HG03103 (cell line): Measurements from ENCODE around the gene NFYA.
"Not testable (repeated sequence)": the region's sequence is repeated elsewhere in the genome, so short reads cannot be mapped to it uniquely, and the experiment has no call there.

Source experiments
- ATAC-seq: cut with Tn5 transposase; IDR thresholded peaks from one replicate; pipeline ENCODE4 v1.9.1; 2021; ENCODE audit warnings: low read depth; ENCODE audit not compliant: unreplicated experiment

The NFYA gene

DNA sequence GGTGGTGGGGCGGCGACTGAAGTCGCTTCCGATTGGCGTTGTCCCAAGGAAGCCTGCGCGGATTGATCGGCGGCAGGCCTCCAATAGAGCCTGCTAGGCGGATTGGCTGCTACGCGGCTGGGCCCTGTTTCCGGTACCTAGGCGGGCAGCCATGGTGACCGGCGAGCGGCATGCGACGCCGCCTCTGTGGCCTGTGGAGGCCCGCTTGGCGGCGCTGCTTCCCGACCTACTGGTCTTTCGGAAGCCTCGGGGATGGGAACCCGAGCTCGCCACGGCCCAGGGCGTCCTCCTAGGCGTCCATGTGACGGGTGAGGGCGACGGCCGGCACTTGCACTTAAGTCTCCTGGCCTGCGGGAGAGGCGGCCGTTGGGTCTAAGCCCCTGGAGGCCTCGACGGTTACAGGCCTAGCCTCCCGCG lies 28.1 kb downstream of the NFYA start:
- ATAC-seq: no peak

DNA sequence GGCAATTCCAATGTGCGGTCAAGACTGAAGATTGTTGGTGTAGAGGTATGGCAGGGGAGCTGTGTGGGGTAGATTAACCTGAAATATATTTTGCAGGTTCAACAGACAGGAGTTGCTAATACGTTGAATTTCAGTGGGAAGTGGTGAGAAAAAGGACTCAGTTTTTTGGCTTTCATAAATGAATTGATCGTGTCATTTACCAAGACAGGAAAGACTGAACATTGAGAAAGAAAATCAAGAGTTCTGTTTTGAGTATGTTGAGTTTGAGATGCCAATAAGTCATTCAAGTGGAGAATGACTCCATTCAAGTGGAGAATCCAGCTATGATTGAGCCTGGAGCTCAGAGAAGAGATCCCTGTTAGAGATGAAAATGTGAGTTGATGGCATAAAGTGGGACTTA lies 31.1 kb downstream of the NFYA start:
- no peak for ATAC-seq

DNA sequence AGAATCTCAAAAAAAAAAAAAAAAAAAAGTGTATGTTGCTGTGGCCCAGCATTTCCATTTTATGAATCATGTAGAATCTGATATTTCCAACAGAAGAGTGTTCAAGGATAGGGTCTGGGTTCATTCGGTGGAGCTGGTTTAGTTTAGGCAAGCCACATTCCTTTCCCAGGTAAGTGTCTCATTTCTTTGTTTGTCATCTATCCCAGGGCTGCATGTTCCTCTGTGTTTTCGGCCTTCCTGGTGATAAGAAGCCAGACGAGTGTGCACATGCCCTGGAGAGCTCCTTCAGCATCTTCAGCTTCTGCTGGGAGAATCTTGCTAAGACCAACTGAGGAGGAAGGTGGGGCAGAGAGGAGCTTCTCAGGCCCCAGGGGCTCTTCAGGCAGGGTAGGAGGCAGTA lies 38.2 kb downstream of the NFYA start:
- ATAC-seq: no peak

GRCh38 chr6:41115027-41115426 lies 42.3 kb downstream of the NFYA start:
- ATAC-seq: not testable (repeated sequence)

GRCh38 chr6:41119508-41119907 lies 46.7 kb downstream of the NFYA start:
- ATAC-seq: no peak

GRCh38 chr6:41120058-41120457 lies 47.3 kb downstream of the NFYA start:
- no peak for ATAC-seq

- no peak for ATAC-seq
These were observed 49.6 kb downstream of the NFYA start for GRCh38 chr6:41122373-41122772.

GRCh38 chr6:41122918-41123317 lies 50.1 kb downstream of the NFYA start:
- ATAC-seq: no peak

DNA sequence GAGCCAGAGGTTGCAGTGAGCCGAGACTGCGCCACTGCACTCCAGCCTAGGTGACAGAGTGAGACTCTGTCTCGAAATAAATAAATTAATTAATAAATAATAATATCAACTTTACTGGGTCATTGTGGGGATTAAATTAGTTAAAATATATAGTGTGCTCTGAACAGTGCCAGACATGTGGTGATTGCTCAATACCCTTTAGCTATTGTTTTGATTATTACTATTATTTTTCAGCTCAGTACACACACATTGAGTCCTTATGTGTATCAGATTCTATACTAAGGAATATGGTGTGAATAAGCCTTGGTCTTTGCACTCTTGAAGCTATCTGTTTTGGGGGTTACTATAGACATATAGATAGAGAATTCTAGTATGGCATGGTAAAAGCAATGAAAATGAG lies 52.5 kb downstream of the NFYA start:
- ATAC-seq: no peak

DNA sequence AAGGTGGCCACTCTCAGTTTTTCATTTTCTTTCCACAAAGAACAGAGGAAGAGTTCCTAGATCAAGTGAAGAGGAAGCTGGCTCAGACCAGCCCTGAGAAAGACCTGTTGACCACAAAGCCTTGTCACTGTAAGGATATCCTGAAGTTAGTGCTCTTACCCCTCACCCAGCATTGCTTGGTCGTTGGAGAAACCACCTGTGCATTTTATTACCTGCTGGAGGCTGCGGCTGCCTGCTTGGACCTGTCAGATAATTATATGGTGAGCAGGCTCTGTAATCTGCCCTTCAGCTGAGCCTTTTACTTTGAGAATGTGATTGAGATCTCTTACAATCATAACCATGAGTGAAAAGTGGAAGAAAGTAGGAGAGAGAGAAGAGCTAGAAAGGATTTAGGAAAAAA lies 59.5 kb downstream of the NFYA start:
- ATAC-seq: no peak

GRCh38 chr6:41135062-41135832 lies 62.5 kb downstream of the NFYA start:
- ATAC-seq: no peak

- no peak for ATAC-seq
These were observed 64.1 kb downstream of the NFYA start for GRCh38 chr6:41136911-41137310.

DNA sequence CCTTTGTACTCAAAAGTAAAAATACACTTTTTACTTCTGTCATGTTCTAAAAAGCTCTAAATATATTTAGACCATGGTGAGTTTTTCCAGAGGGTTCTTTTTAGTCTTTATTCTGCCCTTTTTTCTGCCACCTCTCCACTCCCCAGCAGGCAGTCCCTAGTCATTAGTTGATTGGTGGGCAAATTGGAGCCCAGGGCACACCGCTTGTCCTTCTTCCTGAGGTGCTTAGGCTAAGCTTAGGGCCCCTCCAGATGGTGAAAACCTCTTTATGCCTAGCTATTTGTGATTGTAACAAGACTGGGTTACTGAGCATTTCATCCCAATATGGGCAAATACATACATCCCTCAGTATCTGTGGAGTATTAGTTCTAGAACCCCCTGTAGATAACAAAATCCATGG lies 75.1 kb downstream of the NFYA start:
- no peak for ATAC-seq
